Activated naive CD8-positive, alpha-beta T cell (primary cell): ENCODE results near the gene GPN3.
A peak's percentile ranks its signal among the peaks of the same experiment; 100 is the strongest.
"Not testable (repeated sequence)": the region's sequence is repeated elsewhere in the genome, so short reads cannot be mapped to it uniquely, and the experiment has no call there.

Experiments
- H3K27ac Mint-ChIP-seq: one replicate; pipeline ENCODE4 v1.8.0; 2021; ENCODE audit warnings: mixed read lengths
- H3K27me3 Mint-ChIP-seq: one replicate; pipeline ENCODE4 v1.8.0; 2021; ENCODE audit warnings: mixed read lengths
- H3K36me3 Mint-ChIP-seq: one replicate; pipeline ENCODE4 v1.8.0; 2021; ENCODE audit warnings: mixed read lengths
- H3K4me1 Mint-ChIP-seq: one replicate; pipeline ENCODE4 v1.8.0; 2021; ENCODE audit warnings: low read depth, mixed read lengths
- H3K4me3 Mint-ChIP-seq: one replicate; pipeline ENCODE4 v1.8.0; 2021; ENCODE audit warnings: mild to moderate bottlenecking, mixed read lengths
- H3K9me3 Mint-ChIP-seq: one replicate; pipeline ENCODE4 v1.8.0; 2021; ENCODE audit warnings: low read depth, mixed read lengths

GPN3 gene

GRCh38 chr12:110417113-110417512 lies 50.9 kb downstream of the GPN3 start:
- not testable (repeated sequence) for H3K27me3 Mint-ChIP-seq, H3K27ac Mint-ChIP-seq, H3K9me3 Mint-ChIP-seq, H3K36me3 Mint-ChIP-seq, H3K4me3 Mint-ChIP-seq, H3K4me1 Mint-ChIP-seq

- H3K9me3 Mint-ChIP-seq, H3K4me1 Mint-ChIP-seq, H3K36me3 Mint-ChIP-seq, H3K27me3 Mint-ChIP-seq, H3K4me3 Mint-ChIP-seq, H3K27ac Mint-ChIP-seq: not testable (repeated sequence)
Measured at GRCh38 chr12:110410086-110410485, 58.0 kb downstream of the GPN3 start.

GRCh38 chr12:110405126-110405662 lies 62.9 kb downstream of the GPN3 start:
- H3K4me1 Mint-ChIP-seq, result peaks cover 21% of the 10 kb centered on the region
- H3K27ac Mint-ChIP-seq, H3K9me3 Mint-ChIP-seq, H3K4me3 Mint-ChIP-seq, H3K36me3 Mint-ChIP-seq, H3K27me3 Mint-ChIP-seq: not testable (repeated sequence)

- peak overlapping the region; percentile 100 for H3K4me3 Mint-ChIP-seq
- peaks cover 29% of the 10 kb centered on the region for H3K4me1 Mint-ChIP-seq
- no peaks in the 10 kb centered on the region for H3K9me3 Mint-ChIP-seq
- peak overlapping the region; percentile 100 for H3K27ac Mint-ChIP-seq
- no peaks in the 10 kb centered on the region for H3K27me3 Mint-ChIP-seq
- peaks cover 2% of the 10 kb centered on the region for H3K36me3 Mint-ChIP-seq
Measured at GRCh38 chr12:110403976-110404682, 63.9 kb downstream of the GPN3 start.

GRCh38 chr12:110403146-110403975 lies 64.7 kb downstream of the GPN3 start, which contains the start of gene ANAPC7:
TSS of gene ANAPC7 (minus strand) at chr12:110403708. CDS start at chr12:110403627, 81 bp downstream.
- H3K9me3 Mint-ChIP-seq, result no peaks in the 10 kb centered on the region
- H3K4me1 Mint-ChIP-seq, result peaks cover 29% of the 10 kb centered on the region
- peaks cover 2% of the 10 kb centered on the region for H3K36me3 Mint-ChIP-seq
- no peaks in the 10 kb centered on the region for H3K27me3 Mint-ChIP-seq
- peak within 1 kb of the TSS; percentile 100 for H3K4me3 Mint-ChIP-seq
- H3K27ac Mint-ChIP-seq, result peak within 1 kb of the TSS; percentile 100
